Measurements from ENCODE around the gene FMNL3.

GRCh38 chr12:49621651-49622500 is 85.3 kb downstream of the FMNL3 start:
- no peak for TF ChIP-seq CTCF (IDR thresholded peaks at IDR 0.05)
- TF ChIP-seq POLR2A (IDR thresholded peaks at IDR 0.05), result no peak

Measured in body of pancreas (tissue), 4 donors.